Neural crest cell (in vitro differentiated cells): ENCODE results near the gene USP7. TPM values are rescaled to one million over a fixed set of nuclear protein-coding genes. Genes with fewer than 3 reads are reported as not detected.
A peak's percentile ranks its signal among the peaks of the same experiment; 100 is the strongest.

Source experiments
- DNase-seq: peaks from one replicate; pipeline ENCODE4 v3.0.0; 2021; ENCODE audit warnings: low read depth, mixed read lengths, low spot score
- H3K27ac Mint-ChIP-seq: one replicate; pipeline ENCODE4 v1.8.0; 2021; ENCODE audit warnings: mild to moderate bottlenecking, mixed read lengths; ENCODE audit not compliant: unreplicated experiment
- H3K27me3 Mint-ChIP-seq: 2 replicates; pipeline ENCODE4 v1.8.0; 2021; ENCODE audit warnings: low read depth, mild to moderate bottlenecking, mixed read lengths
- H3K36me3 Mint-ChIP-seq: 2 replicates; pipeline ENCODE4 v1.8.0; 2021; ENCODE audit warnings: low read depth, mild to moderate bottlenecking, mixed read lengths
- H3K4me1 Mint-ChIP-seq: 2 replicates; pipeline ENCODE4 v1.8.0; 2021; ENCODE audit warnings: mixed read lengths
- H3K4me3 Mint-ChIP-seq: one replicate; pipeline ENCODE4 v1.8.0; 2021; ENCODE audit warnings: mild to moderate bottlenecking, mixed read lengths
- H3K9me3 Mint-ChIP-seq: 2 replicates; pipeline ENCODE4 v1.8.0; 2021; ENCODE audit warnings: mixed read lengths
- CTCF ChIP-seq: fragments of 200-600 bp; sonication (generic); conservative IDR thresholded peaks from 2 replicates; pipeline ENCODE4 v1.5.0; 2021; ENCODE audit warnings: antibody characterized with exemption, mild to moderate bottlenecking
- total RNA-seq: library from RNA; stranded (reverse); gene quantifications from 2 replicates; pipeline ENCODE4 v1.2.1, GENCODE V29; 2021

USP7 gene
- total RNA-seq, 1 donor from 2014 or later, result 162 TPM

- Mint-ChIP-seq H3K4me3 (peak overlapping the region; percentile 77), H3K36me3 (peaks cover 12% of the 10 kb centered on the region), H3K4me1 (peaks cover 10% of the 10 kb centered on the region), H3K27ac (no peak overlapping the region), H3K9me3 (no peaks in the 10 kb centered on the region), H3K27me3 (peaks cover 9% of the 10 kb centered on the region)
- no peak for TF ChIP-seq CTCF
- DNase-seq, result no peak
Observed at GRCh38 chr16:8885674-8886592, 77.8 kb downstream of the USP7 start.

- H3K4me3 Mint-ChIP-seq, result peak overlapping the region; percentile 23
- peaks cover 12% of the 10 kb centered on the region for H3K27me3 Mint-ChIP-seq
- H3K27ac Mint-ChIP-seq, result no peak overlapping the region
- H3K9me3 Mint-ChIP-seq, result no peaks in the 10 kb centered on the region
- no peak for DNase-seq
- H3K4me1 Mint-ChIP-seq, result peaks cover 10% of the 10 kb centered on the region
- TF ChIP-seq CTCF, result no peak
- H3K36me3 Mint-ChIP-seq, result peaks cover 7% of the 10 kb centered on the region
Observed at GRCh38 chr16:8882725-8883377, 80.9 kb downstream of the USP7 start.

GRCh38 chr16:8882041-8882617 is 81.6 kb downstream of the USP7 start, which contains the start of gene LITAFD:
TSS of gene LITAFD (plus strand) at chr16:8882351. CDS start at chr16:8884356, 2,005 bp downstream.
- Mint-ChIP-seq H3K4me1 (peaks cover 10% of the 10 kb centered on the region), H3K9me3 (no peaks in the 10 kb centered on the region), H3K27ac (no peak within 1 kb of the TSS), H3K36me3 (peaks cover 4% of the 10 kb centered on the region), H3K4me3 (peak within 1 kb of the TSS; percentile 41), H3K27me3 (peaks cover 12% of the 10 kb centered on the region)
- TF ChIP-seq CTCF, result no peak
- DNase-seq, result no peak

- peaks cover 6% of the 10 kb centered on the region for H3K4me1 Mint-ChIP-seq
- TF ChIP-seq CTCF, result no peak
- peaks cover 8% of the 10 kb centered on the region for H3K27me3 Mint-ChIP-seq
- DNase-seq, result no peak
- H3K4me3 Mint-ChIP-seq, result peak overlapping the region; percentile 41
- no peaks in the 10 kb centered on the region for H3K36me3 Mint-ChIP-seq
- H3K9me3 Mint-ChIP-seq, result no peaks in the 10 kb centered on the region
- H3K27ac Mint-ChIP-seq, result no peak overlapping the region
Observed at GRCh38 chr16:8880839-8881510, 82.7 kb downstream of the USP7 start.

GRCh38 chr16:8878523-8878911 is 85.2 kb downstream of the USP7 start:
- DNase-seq, result no peak
- TF ChIP-seq CTCF, result no peak
- Mint-ChIP-seq H3K27me3 (peaks cover 2% of the 10 kb centered on the region), H3K36me3 (no peaks in the 10 kb centered on the region), H3K9me3 (no peaks in the 10 kb centered on the region), H3K27ac (no peak overlapping the region), H3K4me3 (peak overlapping the region; percentile 13), H3K4me1 (no peaks in the 10 kb centered on the region)
